BJ (cell line): ENCODE results near the gene NFE2L3. TPM values are rescaled to one million over a fixed set of nuclear protein-coding genes. Genes with fewer than 3 reads are reported as not detected.
"Not testable (repeated sequence)": the region's sequence is repeated elsewhere in the genome, so short reads cannot be mapped to it uniquely, and the experiment has no call there.

Experiments
- CTCF ChIA-PET: fragments of 350-600 bp; formaldehyde crosslinking; extraction: SDS; loops from one replicate; lab custom pipeline; 2021; ENCODE audit warnings: antibody characterized with exemption, inconsistent platforms; lab: Yijun Ruan, JAX
- POLR2A ChIA-PET: fragments of 300-600 bp; sonication (Branson Sonifier 250); formaldehyde crosslinking; extraction: SDS; loops from one replicate; lab custom pipeline; 2021; ENCODE audit warnings: antibody characterized with exemption; lab: Charles Lee
- DNase-seq: peaks from one replicate; pipeline ENCODE4 v3.0.0-alpha.2; 2011; ENCODE audit warnings: low read depth
- H3K27me3 ChIP-seq: 2 replicates; pipeline ENCODE4 v1.6.0; 2011; ENCODE audit warnings: low read length; ENCODE audit not compliant: control insufficient read depth, insufficient read depth
- H3K36me3 ChIP-seq: 2 replicates; pipeline ENCODE4 v1.5.1; 2011; ENCODE audit warnings: low read length; ENCODE audit not compliant: control insufficient read depth, insufficient read depth
- H3K4me3 ChIP-seq: 2 replicates; pipeline ENCODE4 v1.5.1; 2011; ENCODE audit warnings: low read depth, mild to moderate bottlenecking, control low read depth, low read length
- polyA plus RNA-seq: library from polyadenylated mRNA; depleted of rRNA; stranded (reverse); fragments of >200 nt; gene quantifications from 2 replicates; pipeline ENCODE4 v1.2.3, GENCODE V29; 2011
- TF ChIP-seq, protein P1 (sequence below): IDR thresholded peaks from 2 replicates; pipeline ENCODE4 v1.5.1; 2011; ENCODE audit warnings: low read depth, mild to moderate bottlenecking, control low read depth, inconsistent platforms, low read length, moderate library complexity; ENCODE audit not compliant: insufficient read depth

The NFE2L3 gene
- polyA plus RNA-seq, 1 experiment: 2.6 TPM

DNA sequence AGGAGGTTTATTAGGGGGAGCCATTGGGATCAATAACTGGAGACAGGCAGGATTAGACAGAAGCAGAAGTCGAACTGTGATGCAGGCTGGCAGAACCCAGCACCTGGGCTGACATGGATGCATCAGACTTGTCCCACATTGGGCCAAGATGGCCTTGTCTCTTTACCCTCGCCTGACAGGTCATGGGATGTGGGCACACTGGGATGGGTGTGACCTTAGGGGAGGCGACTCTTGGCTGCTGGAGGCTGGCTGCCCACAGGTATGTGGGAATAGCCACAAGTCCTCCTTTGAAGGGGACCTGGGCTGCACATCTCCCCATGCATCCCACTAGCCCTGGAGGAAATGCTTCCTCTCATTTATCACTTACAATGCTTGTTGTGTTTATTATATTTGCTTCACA, 17.3 kb downstream of the NFE2L3 start:
- no peak overlapping the region for H3K4me3 ChIP-seq
- DNase-seq: no peak
- CTCF ChIA-PET: no interaction called here
- H3K27me3 ChIP-seq: no peaks in the 10 kb centered on the region
- H3K36me3 ChIP-seq: no peaks in the 10 kb centered on the region
- TF ChIP-seq, protein P1, sequence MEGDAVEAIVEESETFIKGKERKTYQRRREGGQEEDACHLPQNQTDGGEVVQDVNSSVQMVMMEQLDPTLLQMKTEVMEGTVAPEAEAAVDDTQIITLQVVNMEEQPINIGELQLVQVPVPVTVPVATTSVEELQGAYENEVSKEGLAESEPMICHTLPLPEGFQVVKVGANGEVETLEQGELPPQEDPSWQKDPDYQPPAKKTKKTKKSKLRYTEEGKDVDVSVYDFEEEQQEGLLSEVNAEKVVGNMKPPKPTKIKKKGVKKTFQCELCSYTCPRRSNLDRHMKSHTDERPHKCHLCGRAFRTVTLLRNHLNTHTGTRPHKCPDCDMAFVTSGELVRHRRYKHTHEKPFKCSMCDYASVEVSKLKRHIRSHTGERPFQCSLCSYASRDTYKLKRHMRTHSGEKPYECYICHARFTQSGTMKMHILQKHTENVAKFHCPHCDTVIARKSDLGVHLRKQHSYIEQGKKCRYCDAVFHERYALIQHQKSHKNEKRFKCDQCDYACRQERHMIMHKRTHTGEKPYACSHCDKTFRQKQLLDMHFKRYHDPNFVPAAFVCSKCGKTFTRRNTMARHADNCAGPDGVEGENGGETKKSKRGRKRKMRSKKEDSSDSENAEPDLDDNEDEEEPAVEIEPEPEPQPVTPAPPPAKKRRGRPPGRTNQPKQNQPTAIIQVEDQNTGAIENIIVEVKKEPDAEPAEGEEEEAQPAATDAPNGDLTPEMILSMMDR: no peak
- POLR2A ChIA-PET: no interaction called here

DNA sequence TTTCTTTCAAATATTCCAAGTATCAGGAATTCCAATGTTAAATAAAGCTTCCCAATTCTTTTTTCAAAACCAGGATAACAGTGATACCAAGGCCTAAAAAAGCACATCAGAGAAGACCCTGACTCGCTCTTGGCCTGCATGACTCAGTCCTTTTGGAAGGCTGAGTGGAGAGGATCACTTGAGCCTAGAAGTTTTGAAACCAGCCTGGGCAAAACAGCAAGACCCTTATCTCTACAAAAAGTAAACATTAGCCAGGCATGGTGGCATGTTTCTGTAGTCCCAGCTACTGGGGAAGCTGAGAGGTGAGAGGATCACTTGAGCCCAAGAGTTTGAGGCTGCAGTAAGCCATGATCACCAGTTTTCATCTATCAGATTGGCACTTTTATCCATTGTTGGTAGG, 18.7 kb downstream of the NFE2L3 start:
- no peaks in the 10 kb centered on the region for H3K27me3 ChIP-seq
- POLR2A ChIA-PET: interaction anchor here (0.6 kb wide), 1 partner anchor 24 kb away, joined by 3 read pairs; no protein-coding TSS in a partner anchor
- TF ChIP-seq, protein P1: no peak
- H3K4me3 ChIP-seq: no peak overlapping the region
- DNase-seq: no peak
- H3K36me3 ChIP-seq: no peaks in the 10 kb centered on the region
- CTCF ChIA-PET: no interaction called here

DNA sequence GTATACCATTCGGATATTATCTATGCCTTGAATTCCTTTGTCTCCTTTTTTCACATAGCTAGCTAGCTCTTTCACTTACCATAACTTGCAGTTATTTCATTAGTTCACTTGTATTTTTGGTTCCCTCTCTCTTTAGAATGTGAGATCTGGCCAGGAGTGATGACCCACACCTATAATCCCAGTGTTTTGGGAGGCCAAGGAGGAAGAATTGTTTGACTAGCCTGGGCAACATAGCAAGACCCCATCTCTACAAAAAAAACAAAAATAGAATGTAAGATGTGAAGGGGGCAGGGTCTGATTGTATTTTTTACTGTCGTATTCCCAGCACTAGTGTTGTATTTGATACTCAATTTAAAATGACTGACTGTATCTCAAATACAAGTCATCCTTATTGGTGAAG, 19.6 kb downstream of the NFE2L3 start:
- ChIA-PET POLR2A (no interaction called here), CTCF (interaction anchor here (1.0 to 1.4 kb wide), 2 partner anchors 10 to 15 kb away, joined by 3 to 4 read pairs; no protein-coding TSS in a partner anchor)
- TF ChIP-seq, protein P1: no peak
- DNase-seq: no peak
- H3K4me3 ChIP-seq: no peak overlapping the region
- H3K27me3 ChIP-seq: no peaks in the 10 kb centered on the region
- H3K36me3 ChIP-seq: no peaks in the 10 kb centered on the region

DNA sequence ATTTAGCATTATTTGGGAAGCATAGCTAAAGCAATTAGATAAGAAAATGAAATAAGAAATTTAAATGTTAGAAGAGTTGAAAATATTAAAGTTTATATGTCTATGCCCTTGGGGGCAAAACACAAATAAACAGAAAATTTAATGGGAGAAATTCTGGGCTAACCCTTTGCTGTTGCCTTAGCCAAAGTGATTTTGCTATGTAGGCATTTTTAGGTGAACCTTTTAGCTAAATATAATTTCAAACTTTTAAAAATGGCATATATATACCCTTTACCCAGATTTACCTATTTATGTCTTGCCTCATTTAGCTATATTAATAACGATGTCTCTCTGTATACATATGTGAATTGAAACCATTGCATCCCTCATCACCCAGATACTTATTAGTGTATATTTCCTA, 20.1 kb downstream of the NFE2L3 start:
- H3K4me3 ChIP-seq: no peak overlapping the region
- H3K36me3 ChIP-seq: no peaks in the 10 kb centered on the region
- no peak for DNase-seq
- ChIA-PET POLR2A (no interaction called here), CTCF (interaction anchor here (1.0 to 1.4 kb wide), 2 partner anchors 11 to 15 kb away, joined by 3 to 4 read pairs; no protein-coding TSS in a partner anchor)
- no peaks in the 10 kb centered on the region for H3K27me3 ChIP-seq
- TF ChIP-seq, protein P1: no peak

DNA sequence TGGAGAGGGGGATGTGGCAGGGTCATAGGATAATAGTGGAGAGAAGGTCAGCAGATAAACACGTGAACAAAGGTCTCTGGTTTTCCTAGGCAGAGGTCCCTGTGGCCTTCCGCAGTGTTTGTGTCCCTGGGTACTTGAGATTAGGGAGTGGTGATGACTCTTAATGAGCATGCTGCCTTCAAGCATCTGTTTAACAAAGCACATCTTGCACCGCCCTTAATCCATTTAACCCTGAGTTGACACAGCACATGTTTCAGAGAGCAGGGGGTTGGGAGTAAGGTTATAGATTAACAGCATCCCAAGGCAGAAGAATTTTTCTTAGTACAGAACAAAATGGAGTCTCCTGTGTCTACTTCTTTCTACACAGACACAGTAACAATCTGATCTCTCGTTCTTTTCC, 23.9 kb downstream of the NFE2L3 start:
- H3K4me3 ChIP-seq, H3K36me3 ChIP-seq, H3K27me3 ChIP-seq, CTCF ChIA-PET, POLR2A ChIA-PET, DNase-seq: not testable (repeated sequence)

DNA sequence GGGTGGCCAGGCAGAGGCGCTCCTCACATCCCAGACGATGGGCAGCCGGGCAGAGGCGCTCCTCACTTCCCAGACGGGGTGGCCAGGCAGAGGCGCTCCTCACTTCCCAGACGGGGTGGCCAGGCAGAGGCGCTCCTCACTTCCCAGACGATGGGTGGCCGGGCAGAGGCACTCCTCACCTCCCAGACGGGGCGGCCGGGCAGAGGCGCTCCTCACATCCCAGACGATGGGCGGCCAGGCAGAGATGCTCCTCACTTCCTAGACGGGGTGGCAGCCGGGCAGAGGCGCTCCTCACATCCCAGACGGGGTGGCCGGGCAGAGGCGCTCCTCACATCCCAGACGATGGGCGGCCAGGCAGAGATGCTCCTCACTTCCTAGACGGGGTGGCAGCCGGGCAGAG, 24.7 kb downstream of the NFE2L3 start:
- H3K36me3 ChIP-seq, CTCF ChIA-PET, DNase-seq, H3K4me3 ChIP-seq, H3K27me3 ChIP-seq, POLR2A ChIA-PET: not testable (repeated sequence)

DNA sequence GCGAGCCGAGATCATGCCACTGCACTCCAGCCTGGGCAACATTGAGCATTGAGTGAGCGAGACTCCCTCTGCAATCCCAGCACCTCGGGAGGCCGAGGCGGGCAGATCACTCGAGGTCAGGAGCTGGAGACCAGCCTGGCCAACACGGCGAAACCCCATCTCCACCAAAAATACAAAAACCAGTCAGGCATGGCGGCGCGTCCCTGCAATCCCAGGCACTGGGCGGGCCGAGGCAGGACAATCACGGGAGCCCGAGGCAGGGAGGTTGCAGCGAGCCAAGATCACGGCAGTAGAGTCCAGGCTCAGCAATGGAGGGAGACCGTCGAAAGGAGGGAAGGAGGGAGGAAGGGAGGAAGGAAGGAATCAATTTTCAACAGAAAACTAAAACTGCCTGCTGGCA, 25.3 kb downstream of the NFE2L3 start:
- H3K4me3 ChIP-seq, POLR2A ChIA-PET, CTCF ChIA-PET, H3K27me3 ChIP-seq, DNase-seq, H3K36me3 ChIP-seq: not testable (repeated sequence)
